ENCODE measurements around the gene LAGE3. TPM values are rescaled to one million over a fixed set of nuclear protein-coding genes. Genes with fewer than 3 reads are reported as not detected.

Gene LAGE3
- total and polyA plus RNA-seq, 2 of the 13 experiments (the other 11 are each of a cell fraction or from before 2014, with no cell fraction given), result 7.6 to 12.7 TPM

GRCh38 chrX:154490414-154491083 lies 11.5 kb upstream of the LAGE3 start, which contains the start of gene SLC10A3:
TSS of gene SLC10A3 (minus strand) at chrX:154490629. CDS start at chrX:154488940, 1,689 bp downstream.
- Histone ChIP-seq H3K27ac (ENCODE audit: extremely low read length, insufficient read depth, low read length) (peak within 1 kb of the TSS; percentile 73), H2AFZ (ENCODE audit: low read length) (no peak within 1 kb of the TSS), H4K20me1 (ENCODE audit: insufficient read depth, low read length) (no peaks in the 10 kb centered on the region), H3K4me3 (replicated peaks in 1 of 3; ENCODE audit: insufficient read depth in 1 of 3, low read depth in 2 of 3, low read length in 3 of 3) (peak within 1 kb of the TSS; percentile 68 to 78 (median 72)), H3K9me3 (ENCODE audit: low read length) (no peaks in the 10 kb centered on the region), H3K4me2 (ENCODE audit: low read depth, low read length) (peak within 1 kb of the TSS; percentile 76), H3K4me1 (ENCODE audit: insufficient read depth, low read length) (peaks cover 12% of the 10 kb centered on the region), H3K27me3 (ENCODE audit: control insufficient read depth in 1 of 2, insufficient read depth in 2 of 2, low read length in 2 of 2) (no peaks in the 10 kb centered on the region), H3K36me3 (replicated peaks in 1 of 2; ENCODE audit: control insufficient read depth in 1 of 2, insufficient read depth in 2 of 2, low read length in 2 of 2) (no peaks in the 10 kb centered on the region), H3K79me2 (ENCODE audit: insufficient read depth, low read length) (no peaks in the 10 kb centered on the region), H3K9ac (ENCODE audit: insufficient read depth, low read depth, low read length) (peak within 1 kb of the TSS; percentile 77)
- in situ Hi-C loops (cut with HindIII; ENCODE audit: extremely low pct_ligation_motif_present, low pct_unique_long_range_greater_than_20kb) (no loop called here), intact Hi-C loops (cut with micrococcal nuclease; ENCODE audit: unreplicated experiment) (no loop called here)
- ATAC-seq, result peak; percentile 92
- WGBS (ENCODE audit: low lambda C conversion rate), result no CpG with 5 or more reads among the region's 71 CpGs
- FAIRE-seq, result peak; percentile 87
- no TSS peak for BruUV-seq (replicated peaks)
- POLR2A ChIA-PET, result interaction anchor here (0.6 to 3.0 kb wide), 25 partner anchors 8 to 121 kb away, joined by 3 to 31 read pairs (median 4); partner anchors contain the start of genes DNASE1L1, EMD, FAM3A and IKBKG
- CTCF ChIA-PET (ENCODE audit: low intra/inter-chr PET ratio, low total read pairs), result no interaction called here
- peak; percentile 87 for DNase-seq (ENCODE audit: low spot score)
- TF ChIP-seq ZNF598 (CRISPR knock-in tag; IDR thresholded peaks at IDR 0.05; ENCODE audit: borderline replicate concordance) (no peak), ZNF563 (CRISPR knock-in tag; IDR thresholded peaks at IDR 0.05) (peak; percentile 60; the same call in 1 of the 2 replicates), PHF8 (CRISPR knock-in tag; IDR thresholded peaks at IDR 0.05) (peak; percentile 60), GABPB1 (CRISPR knock-in tag; IDR thresholded peaks at IDR 0.05) (peak; percentile 86), EZH2 (conservative IDR thresholded peaks at IDR 0.05; ENCODE audit: low read depth, low read length) (no peak), POLR2AphosphoS5 (IDR thresholded peaks at IDR 0.05; ENCODE audit: low read depth, low read length) (peak; percentile 67), NR2F1 (CRISPR knock-in tag; IDR thresholded peaks at IDR 0.05) (no peak), MEIS1 (CRISPR knock-in tag; IDR thresholded peaks at IDR 0.05; ENCODE audit: borderline replicate concordance) (no peak), MBNL3 (CRISPR knock-in tag; conservative IDR thresholded peaks at IDR 0.05) (no peak), POGK (CRISPR knock-in tag; conservative IDR thresholded peaks at IDR 0.05) (peak; percentile 21; the same call in 1 of the 2 replicates), UBTF (CRISPR knock-in tag; IDR thresholded peaks at IDR 0.05) (peak; percentile 55; the same call in 1 of the 2 replicates), KAT8 (CRISPR knock-in tag; IDR thresholded peaks at IDR 0.05) (0 out of 2 replicates have a peak, but pooled peaks have one; percentile 42), TEAD3 (CRISPR knock-in tag; optimal IDR thresholded peaks at IDR 0.05; ENCODE audit: borderline replicate concordance) (no peak), ZNF777 (CRISPR knock-in tag; IDR thresholded peaks at IDR 0.05) (peak; percentile 22; the same call in 1 of the 2 replicates), TFDP2 (CRISPR knock-in tag; IDR thresholded peaks at IDR 0.05) (peak; percentile 66; the same call in 1 of the 2 replicates), CBX2 (IDR thresholded peaks at IDR 0.05; ENCODE audit: low read depth, low read length) (no peak), CBX2 (CRISPR knock-in tag; IDR thresholded peaks at IDR 0.05; ENCODE audit: low read depth) (no peak), SIN3A (IDR thresholded peaks at IDR 0.05; ENCODE audit: borderline replicate concordance, low read depth, low read length) (0 out of 2 replicates have a peak, but pooled peaks have one; percentile 47)
